SKM-1 (cell line): Measurements from ENCODE around the gene DDX1.

Source experiments
- DNase-seq: peaks from one replicate; lab custom pipeline; 2025; ENCODE audit not compliant: unreplicated experiment; lab: John Stamatoyannopoulos, UW

The DDX1 gene

GRCh38 chr2:15562354-15563031 is 29.2 kb upstream of the DDX1 start:
- DNase-seq, result no peak

DNA sequence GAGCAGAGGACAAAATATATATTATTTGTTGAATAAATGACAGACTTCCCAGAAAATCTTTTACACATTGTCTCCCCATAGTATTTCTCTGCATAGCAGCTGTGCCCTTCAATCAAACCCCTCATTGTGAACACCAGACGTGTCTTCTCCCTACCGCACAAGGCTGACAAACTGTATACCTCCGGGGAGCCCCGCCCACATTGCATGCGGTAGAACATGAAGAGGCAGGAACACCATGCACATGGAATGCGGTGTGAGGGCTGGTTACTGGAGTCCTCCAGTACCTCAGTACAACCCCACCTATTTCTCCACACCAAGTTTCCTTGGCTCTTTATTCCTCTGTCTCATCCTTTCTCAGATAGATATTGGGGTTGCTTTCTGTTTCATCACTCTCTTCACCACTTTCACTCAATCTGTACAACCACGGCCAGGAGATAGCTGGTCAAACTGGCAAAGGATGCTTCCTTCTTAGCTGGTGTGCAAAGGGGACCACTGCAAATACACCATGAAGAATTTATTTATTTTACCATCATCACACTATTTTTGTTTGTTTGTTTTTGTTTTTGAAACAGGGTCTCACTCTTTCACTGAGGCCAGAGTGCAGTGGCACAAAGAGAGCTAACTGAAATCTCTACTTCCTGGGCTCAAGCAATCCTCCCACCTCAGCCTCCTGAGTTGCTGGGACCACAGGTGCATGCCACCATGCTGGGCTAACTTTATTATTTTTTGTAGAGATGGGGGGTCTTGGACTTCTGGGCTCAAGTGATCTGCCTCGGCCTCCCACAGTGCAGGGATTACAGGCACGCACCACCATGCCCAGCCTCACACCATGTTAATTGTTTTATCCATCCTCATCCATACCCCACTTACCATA is 28.2 kb upstream of the DDX1 start:
- DNase-seq, result no peak

DNA sequence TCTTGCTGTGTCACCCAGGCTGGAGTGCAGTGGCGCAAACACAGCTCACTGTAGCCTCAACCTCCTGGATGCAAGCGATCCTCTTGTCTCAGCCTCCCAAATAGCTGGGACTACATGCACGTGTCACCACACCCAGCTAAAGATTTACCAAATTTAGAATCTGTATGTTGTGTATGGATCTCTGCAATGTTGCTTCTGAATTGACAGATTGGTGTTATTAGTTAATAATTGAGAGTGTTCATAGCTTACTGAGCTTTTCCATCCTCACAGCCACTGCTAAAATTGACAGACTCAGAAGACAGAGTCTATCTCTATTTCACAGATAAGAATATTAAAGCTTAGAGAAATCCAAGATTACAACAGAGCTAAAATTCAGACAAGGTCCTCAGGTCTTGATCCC is 26.3 kb upstream of the DDX1 start:
- no peak for DNase-seq

DNA sequence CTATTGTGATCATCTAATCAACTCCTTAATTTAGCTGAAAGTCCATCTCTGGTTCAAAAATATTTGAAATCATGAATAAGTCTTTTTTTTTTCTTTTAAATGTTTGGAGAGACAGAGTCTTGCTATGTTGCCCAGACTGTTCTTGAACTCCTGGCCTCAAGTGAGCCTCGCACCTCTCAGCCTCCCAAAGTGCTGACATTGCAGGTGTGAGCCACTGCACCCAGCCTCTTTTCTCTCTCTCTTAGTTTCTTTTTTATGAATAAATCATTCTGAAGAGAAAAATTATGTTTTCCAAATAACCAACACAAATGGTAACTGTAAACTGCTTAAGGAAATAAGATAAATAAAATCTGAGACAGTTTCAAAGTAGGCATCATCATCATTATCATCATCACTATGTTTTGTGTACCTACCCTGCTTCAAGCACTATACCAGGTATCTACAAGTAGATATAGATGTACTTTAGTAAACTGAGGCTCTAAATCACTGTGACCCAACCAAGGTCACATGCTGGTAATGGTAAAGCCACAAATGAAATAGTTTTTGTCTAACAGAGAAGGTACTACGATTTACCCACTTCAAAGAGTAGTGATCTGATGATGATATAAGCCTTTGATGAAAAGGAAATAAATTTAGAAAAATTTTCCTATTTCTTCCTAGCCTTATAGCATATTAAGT is 25.5 kb upstream of the DDX1 start:
- no peak for DNase-seq

DNA sequence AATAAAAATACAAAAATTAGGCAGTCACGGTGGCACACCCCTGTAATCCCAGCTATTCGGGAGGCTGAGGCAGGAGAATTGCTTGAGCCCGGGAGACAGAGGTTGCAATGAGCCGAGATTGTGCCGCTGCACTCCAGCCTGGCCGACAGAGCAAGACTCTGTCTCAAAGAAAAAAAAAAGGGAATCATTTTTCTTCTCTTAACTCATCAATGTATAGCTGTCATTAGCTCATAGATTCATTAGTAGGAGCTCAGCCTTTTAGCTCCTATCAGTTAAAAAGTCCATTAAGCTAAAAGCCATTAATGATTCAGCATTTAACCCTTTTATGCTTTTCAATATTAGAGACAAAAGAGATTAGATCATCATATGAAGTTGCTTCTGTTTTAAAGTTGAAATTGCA is 24.8 kb upstream of the DDX1 start:
- DNase-seq, result no peak

GRCh38 chr2:15568874-15569273 is 22.8 kb upstream of the DDX1 start:
- DNase-seq, result no peak

DNA sequence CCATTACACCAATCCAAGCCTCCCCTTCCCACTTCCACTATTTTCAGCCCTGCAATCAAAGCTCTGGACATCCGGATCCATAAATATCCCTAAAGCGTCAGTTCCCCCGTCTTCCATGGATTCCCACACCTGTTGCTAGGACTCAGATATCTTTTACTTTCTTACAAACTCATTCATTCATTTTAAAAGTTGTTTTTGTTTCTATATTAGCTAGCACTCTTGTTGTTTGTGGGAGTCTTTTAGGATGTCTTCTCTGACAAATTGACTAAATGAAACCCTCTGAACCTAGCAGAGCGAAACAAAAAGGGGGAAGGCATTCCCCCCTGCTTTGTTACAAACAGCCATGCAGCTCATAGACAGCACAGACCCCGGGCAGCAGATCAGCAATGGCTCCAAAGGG is 21.6 kb upstream of the DDX1 start:
- DNase-seq, result no peak

DNA sequence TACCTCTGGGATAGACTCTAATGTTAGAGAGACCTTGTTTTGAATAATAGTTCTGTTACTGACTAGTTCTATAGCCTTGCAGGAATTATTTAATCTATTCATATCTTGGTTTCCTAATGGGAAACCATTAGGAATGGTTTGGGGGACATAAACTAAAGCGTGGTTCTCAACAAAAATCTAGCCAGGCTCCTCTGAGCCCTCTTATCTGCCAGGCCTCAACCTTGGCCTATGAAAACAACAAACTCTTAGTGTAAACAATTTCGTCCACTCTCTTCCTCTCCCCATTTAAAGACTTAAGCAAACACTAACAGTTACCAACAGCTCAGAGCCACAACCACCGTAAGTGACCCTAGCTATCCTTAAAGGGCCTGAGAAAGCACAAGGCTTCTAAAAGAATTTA is 19.9 kb upstream of the DDX1 start:
- DNase-seq, result no peak

DNA sequence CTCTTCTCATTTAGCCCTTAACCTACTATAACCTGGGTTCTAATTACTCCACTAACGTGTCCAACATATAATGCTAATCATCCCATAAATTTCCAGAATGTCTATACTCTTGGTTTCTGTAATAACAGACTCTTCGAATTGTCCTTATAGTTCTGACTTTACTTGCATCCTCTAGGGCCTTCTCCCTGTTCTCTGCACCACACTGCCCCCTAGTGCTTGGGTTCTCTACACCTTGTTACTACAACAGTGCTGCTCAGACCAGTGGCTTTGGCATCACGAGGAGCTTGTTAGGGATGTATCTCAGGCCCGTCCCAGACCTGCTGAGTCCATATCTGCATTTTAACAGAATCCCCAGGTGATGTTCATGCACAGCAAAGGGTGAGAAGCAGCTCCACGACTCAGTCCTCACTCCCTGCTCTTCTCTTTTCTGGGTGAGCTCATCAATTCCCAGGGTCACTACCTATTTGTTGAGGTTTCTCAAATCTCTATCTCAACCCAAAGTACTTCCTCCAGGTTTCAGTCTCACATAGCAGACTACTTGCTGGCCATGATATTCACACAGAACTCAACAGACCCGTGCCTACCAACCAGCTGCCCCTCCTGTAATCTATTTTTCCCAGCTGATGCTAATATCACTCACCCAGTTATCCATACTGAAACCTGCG is 14.5 kb upstream of the DDX1 start:
- DNase-seq, result peak; percentile 33

DNA sequence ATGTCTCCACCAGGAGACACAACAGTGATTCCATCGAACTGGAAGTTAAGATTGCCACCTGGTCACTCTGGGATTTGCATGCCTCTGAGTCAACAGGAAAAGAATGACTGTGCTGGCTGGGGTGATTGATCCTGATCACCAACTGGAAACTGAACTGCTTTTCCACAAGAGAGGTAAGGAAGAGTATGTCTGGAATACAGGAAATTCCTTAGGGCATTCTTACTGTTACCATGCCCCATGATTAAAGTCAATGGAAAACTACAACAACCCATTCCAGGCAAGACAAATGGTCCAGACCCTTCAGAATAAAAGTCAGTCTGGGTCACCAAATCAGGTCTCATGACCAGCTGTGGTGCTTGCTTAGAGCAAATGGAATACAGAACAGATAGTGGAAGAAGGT is 12.0 kb upstream of the DDX1 start:
- no peak for DNase-seq

- DNase-seq, result no peak
Observed at GRCh38 chr2:15580451-15580850, 11.2 kb upstream of the DDX1 start.

GRCh38 chr2:15582710-15583357 is 8.8 kb upstream of the DDX1 start:
- DNase-seq, result no peak

- DNase-seq, result no peak
Observed at GRCh38 chr2:15583826-15584225, 7.8 kb upstream of the DDX1 start.

DNA sequence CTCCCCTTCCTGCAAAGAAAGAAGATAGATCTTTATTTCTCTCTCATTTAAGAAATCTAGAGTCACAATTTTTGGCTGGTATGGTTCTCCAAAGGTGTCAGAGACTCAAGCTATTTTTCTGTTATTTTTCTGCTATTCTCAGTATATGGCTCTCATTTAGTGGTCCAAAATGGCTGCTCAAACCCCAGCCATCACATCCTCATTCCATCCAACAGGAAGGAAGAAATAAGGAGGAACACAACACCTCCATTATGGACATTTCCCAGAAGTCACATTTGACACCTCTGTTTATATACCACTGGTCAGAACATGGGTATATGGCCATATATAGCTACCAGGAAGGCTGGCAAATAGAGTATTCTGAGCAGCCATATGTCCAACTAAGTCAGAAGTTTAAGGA is 7.4 kb upstream of the DDX1 start:
- no peak for DNase-seq

GRCh38 chr2:15584767-15585469 is 6.8 kb upstream of the DDX1 start:
- no peak for DNase-seq

GRCh38 chr2:15588329-15588919 is 3.2 kb upstream of the DDX1 start:
- peak; percentile 13 for DNase-seq

DNA sequence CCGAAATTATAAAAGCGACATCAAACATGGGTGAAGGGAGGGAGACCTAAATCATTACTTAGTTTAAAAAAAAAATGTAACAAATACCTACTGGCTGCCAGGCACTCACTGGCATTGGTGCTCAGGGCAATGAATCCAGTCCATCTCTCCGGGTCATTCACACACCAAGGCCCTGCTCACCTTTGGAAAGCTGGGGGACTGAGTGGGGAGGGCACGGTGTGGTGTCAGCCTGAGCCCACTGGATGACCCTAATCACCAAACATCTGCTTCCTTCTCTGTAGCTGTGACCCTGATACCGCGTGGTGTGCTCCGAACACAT is 336 bp upstream of the DDX1 start:
- DNase-seq, result no peak

GRCh38 chr2:15593327-15593705 is 1.6 kb downstream of the DDX1 start:
- DNase-seq, result no peak

DNA sequence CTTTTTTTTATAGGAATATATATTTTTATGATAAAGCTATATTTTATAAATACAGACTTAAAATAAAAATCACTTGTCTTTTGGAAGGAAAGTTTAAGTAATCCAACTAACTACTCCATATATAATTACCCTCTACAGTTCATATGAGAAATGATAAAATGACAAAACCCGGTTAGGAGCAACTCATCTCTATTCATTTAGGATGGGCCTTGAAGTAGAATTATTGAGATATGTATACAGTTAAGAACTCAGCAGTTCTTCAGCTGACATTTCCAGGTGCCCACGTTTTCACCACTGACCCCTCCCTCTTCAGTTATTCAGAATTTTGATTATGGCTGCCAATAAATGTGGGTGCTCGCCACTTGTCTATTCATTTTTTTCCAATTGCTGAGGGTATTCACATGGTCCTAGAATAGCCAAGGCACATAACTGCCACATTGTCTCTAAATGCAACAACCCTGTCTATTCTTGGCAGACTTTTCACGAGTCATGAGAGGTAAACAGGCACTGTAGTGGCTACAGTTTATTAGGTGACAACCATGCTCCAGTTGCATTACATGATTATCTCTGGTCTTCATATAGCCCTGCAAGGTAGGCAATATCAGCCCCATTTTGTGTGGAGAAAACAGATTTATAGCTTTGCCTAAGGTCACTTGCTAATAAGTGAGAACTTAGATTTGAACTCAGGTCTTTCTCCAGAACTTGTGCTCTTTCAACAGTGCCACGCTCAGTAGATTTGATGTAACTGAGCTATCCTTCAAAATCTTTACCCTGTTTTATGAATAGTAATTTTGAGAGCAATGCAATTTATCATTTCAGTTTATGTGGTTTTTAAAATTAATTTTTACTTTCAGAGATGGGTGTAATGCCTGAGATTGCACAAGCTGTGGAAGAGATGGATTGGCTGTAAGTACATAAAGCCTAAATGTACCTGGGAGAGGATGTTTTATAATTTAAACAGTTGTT is 2.9 kb downstream of the DDX1 start:
- DNase-seq, result no peak
